Measurements from ENCODE around the gene DNLZ. TPM values are rescaled to one million over a fixed set of nuclear protein-coding genes. Genes with fewer than 3 reads are reported as not detected.

The DNLZ gene
- total and polyA plus RNA-seq, 9 of the 15 experiments (the other 6 are each of a cell fraction or from before 2014, with no cell fraction given) = 0.17 to 44.6 (median 3.4) TPM

DNA sequence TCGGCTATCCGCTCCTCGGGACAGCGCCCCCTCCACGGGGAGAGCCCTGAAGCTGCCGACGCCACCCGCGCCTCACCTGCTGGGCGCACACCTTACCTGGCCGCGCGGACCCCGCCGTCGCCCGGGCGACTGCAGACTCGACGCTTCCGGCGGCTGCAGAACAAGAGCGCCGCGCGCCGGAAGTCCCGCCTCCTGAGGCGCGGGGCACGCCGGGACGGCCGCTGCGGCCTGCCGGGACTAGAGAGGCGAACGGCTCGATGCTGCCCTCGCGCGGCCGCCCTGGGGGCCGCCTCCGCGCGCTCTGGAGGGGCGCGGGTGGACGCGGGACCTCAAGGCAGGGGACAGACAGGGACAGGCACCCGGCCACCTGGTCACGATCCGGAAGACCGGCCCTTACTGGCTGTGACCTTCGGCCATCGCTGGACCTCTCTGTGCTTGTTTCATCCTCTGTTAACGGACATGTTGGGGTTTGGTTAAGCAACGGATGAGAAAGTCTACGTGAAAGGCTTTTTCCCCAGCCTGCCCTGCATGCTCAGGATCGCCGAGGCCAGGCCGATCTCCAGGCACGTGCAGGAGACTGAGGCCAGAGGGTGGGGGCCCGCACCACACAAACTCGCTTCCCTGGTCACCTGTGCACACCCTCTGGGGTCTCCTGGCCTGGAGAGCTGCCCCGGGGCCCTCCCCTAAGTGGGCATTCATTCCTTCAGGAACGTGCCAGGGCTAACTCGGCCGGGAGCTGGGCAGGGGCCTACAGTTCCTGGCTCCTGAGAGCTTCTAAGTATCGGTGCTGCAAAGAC is 36.7 kb upstream of the DNLZ start, which contains the start of gene SNAPC4 (continued):
- TF ChIP-seq ZNF280A (IDR thresholded peaks at IDR 0.05; ENCODE audit: low read depth, partially characterized antibody) (no peak), CTCFL (IDR thresholded peaks at IDR 0.05; ENCODE audit: borderline replicate concordance, insufficient read depth, low read depth, low read length, poor library complexity, severe bottlenecking) (peak; percentile 30), ZFP30 (CRISPR knock-in tag; IDR thresholded peaks at IDR 0.05; ENCODE audit: borderline replicate concordance) (no peak), POLR2AphosphoS2 (IDR thresholded peaks at IDR 0.05; ENCODE audit: low read length) (no peak; the same call in 1 of the 2 replicates), RB1 (IDR thresholded peaks at IDR 0.05; ENCODE audit: low read depth) (peak; percentile 93), HMGXB4 (CRISPR knock-in tag; IDR thresholded peaks at IDR 0.05) (peak; percentile 82; the same call in 1 of the 2 replicates), SPI1 (IDR thresholded peaks at IDR 0.05; ENCODE audit: borderline replicate concordance, low read depth, low read length) (no peak), ZNF407 (IDR thresholded peaks at IDR 0.05; ENCODE audit: low read depth) (no peak)

All from K562 (cell line).